DOHH2 (cell line): ENCODE measurements around the gene OR2S2.

Experiments used
- CTCF ChIP-seq: fragments of 200-600 bp; sonication (generic); IDR thresholded peaks from one replicate; pipeline ENCODE4 v1.5.1; 2014; ENCODE audit warnings: antibody characterized with exemption, mild to moderate bottlenecking, low read depth, low read length; ENCODE audit not compliant: poor library complexity, severe bottlenecking
- EZH2phosphoT487 ChIP-seq: fragments of 200-600 bp; sonication (generic); IDR thresholded peaks from 2 replicates; pipeline ENCODE4 v1.6.1; 2017; ENCODE audit warnings: borderline replicate concordance, mild to moderate bottlenecking, antibody characterized with exemption, low read length, moderate library complexity, mixed read lengths

- TF ChIP-seq CTCF (no peak), EZH2phosphoT487 (no peak)
Observed at GRCh38 chr9:35930521-35930920, 27.4 kb downstream of the OR2S2 start.
